Gastrocnemius medialis (tissue), 4 donors: ENCODE measurements around the gene AMELX.

ENCODE experiments used
- POLR2A ChIP-seq, 2 donors: fragments of 450-650 bp; IDR thresholded peaks; one replicate each; pipeline ENCODE4 v1.6.1; 2017; ENCODE audit warnings: antibody characterized with exemption in 2 of 2, mild to moderate bottlenecking in 2 of 2, moderate library complexity in 2 of 2
- TF ChIP-seq, protein P1 (sequence below), 5 experiments: fragments of 450-650 bp in 3 of 5; fragments of 200-600 bp in 2 of 5; sonication (generic) in 2 of 5; IDR thresholded peaks in 4 of 5; conservative IDR thresholded peaks in 1 of 5; 1 replicate in 4 of 5; 2 replicates in 1 of 5; pipeline ENCODE4 v1.5.1; 2016 to 2019; ENCODE audit warnings: antibody characterized with exemption in 5 of 5, mild to moderate bottlenecking in 3 of 5, moderate library complexity in 3 of 5

DNA sequence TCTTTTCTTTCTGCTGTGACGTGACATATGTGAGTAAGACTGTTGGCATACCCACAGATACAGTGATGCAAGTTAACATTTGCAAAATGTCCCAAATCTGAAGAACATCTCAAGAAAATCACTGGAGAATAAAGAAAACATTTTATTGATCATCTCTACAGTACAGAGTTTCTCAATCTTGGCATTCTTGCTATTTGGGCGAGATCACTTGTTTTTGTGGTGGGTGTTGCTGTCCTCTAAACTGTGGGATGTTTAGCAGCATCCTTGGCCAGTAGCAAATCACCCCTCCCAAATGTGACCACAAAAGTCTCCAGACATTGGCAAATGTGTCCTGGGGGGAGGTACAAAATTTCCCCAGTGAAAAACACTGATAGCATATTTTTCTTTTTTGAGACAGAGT is 28.8 kb downstream of the AMELX start:
- TF ChIP-seq, protein P1, sequence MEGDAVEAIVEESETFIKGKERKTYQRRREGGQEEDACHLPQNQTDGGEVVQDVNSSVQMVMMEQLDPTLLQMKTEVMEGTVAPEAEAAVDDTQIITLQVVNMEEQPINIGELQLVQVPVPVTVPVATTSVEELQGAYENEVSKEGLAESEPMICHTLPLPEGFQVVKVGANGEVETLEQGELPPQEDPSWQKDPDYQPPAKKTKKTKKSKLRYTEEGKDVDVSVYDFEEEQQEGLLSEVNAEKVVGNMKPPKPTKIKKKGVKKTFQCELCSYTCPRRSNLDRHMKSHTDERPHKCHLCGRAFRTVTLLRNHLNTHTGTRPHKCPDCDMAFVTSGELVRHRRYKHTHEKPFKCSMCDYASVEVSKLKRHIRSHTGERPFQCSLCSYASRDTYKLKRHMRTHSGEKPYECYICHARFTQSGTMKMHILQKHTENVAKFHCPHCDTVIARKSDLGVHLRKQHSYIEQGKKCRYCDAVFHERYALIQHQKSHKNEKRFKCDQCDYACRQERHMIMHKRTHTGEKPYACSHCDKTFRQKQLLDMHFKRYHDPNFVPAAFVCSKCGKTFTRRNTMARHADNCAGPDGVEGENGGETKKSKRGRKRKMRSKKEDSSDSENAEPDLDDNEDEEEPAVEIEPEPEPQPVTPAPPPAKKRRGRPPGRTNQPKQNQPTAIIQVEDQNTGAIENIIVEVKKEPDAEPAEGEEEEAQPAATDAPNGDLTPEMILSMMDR (IDR thresholded peaks at IDR 0.05 in 4 of 5, conservative IDR thresholded peaks at IDR 0.05 in 1 of 5), result no peak
- TF ChIP-seq POLR2A (IDR thresholded peaks at IDR 0.05), result no peak
